Loucy (cell line): ENCODE data around the gene POMT1.

Experiments
- EZH2phosphoT487 ChIP-seq: fragments of 200-600 bp; IDR thresholded peaks from 2 replicates; pipeline ENCODE4 v1.6.1; 2018; ENCODE audit warnings: antibody characterized with exemption, mild to moderate bottlenecking, moderate library complexity, borderline replicate concordance
- TF ChIP-seq, protein P1 (sequence below): fragments of 200-600 bp; sonication (generic); conservative IDR thresholded peaks from 2 replicates; pipeline ENCODE4 v1.5.1; 2014; ENCODE audit warnings: mild to moderate bottlenecking, antibody characterized with exemption, low read length

GRCh38 chr9:131469356-131469755 is 33.4 kb upstream of the POMT1 start:
- TF ChIP-seq, protein P1, sequence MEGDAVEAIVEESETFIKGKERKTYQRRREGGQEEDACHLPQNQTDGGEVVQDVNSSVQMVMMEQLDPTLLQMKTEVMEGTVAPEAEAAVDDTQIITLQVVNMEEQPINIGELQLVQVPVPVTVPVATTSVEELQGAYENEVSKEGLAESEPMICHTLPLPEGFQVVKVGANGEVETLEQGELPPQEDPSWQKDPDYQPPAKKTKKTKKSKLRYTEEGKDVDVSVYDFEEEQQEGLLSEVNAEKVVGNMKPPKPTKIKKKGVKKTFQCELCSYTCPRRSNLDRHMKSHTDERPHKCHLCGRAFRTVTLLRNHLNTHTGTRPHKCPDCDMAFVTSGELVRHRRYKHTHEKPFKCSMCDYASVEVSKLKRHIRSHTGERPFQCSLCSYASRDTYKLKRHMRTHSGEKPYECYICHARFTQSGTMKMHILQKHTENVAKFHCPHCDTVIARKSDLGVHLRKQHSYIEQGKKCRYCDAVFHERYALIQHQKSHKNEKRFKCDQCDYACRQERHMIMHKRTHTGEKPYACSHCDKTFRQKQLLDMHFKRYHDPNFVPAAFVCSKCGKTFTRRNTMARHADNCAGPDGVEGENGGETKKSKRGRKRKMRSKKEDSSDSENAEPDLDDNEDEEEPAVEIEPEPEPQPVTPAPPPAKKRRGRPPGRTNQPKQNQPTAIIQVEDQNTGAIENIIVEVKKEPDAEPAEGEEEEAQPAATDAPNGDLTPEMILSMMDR: no peak
- TF ChIP-seq EZH2phosphoT487: no peak
